ENCODE data around the gene RNASET2.
A peak's percentile ranks its signal among the peaks of the same experiment; 100 is the strongest.

The RNASET2 gene, protein sequence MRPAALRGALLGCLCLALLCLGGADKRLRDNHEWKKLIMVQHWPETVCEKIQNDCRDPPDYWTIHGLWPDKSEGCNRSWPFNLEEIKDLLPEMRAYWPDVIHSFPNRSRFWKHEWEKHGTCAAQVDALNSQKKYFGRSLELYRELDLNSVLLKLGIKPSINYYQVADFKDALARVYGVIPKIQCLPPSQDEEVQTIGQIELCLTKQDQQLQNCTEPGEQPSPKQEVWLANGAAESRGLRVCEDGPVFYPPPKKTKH

GRCh38 chr6:166956444-166957086 is at the start of gene RNASET2:
RNASET2 (minus strand) TSS chr6:166956550; CDS start chr6:166956182, 368 bp downstream.
- peak; percentile 92 for DNase-seq

- DNase-seq = no peak
Observed at GRCh38 chr6:167005350-167006159, 49.2 kb upstream of the RNASET2 start.

GRCh38 chr6:167000759-167001158 is 44.4 kb upstream of the RNASET2 start:
- peak; percentile 25 for DNase-seq

DNA sequence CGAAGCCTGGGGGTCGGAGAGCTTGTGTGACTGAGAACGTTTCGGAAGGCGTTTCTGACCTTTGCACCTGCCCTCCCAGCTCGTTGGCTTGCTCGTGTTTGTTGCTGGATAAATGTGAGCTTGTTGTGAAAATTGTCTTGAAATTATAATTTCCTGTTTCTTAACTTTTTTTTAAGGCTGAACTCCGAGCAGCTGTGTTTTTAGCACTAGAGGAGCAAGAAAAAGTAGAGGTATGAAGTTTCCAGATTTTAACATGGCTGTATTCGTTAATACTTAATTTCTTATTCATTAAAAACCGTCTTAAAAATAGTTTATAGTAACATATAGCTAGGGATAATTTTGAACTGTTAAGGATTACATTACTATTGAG is 43.5 kb upstream of the RNASET2 start:
- no peak for DNase-seq

DNA sequence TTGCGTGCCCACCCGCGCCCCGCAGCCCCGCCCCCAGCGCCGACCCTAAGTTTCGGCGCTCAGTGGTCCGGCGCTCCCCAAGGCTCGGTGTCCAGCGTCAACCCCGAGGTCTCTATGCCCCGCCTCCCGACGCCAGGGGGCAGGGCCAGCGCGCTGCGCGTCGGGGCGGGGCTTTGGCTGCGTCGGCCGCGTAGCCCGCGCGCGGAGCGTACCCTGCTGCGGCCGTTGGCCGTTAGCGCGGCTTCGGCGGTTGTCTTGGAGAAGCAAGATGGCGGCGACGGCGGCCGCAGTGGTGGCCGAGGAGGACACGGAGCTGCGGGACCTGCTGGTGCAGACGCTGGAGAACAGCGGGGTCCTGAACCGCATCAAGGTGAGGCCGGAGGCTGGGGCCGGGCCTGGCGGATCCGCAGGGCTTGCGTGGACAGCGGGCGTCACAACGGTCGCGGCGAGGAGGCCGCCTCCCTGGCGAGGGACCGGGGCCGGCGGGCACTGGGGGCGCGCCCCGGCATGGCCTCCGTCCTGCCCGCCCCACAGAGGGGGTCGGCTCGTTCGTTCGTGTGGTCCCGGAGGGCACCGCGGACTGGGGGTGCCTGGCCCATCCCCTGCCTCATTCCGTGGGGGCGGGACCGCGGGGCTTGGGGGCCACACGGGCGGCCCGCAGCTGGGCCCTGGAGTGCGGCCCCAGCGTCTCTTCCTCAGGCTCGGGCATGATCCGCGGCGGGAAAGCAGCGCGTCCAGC is 43.0 kb upstream of the RNASET2 start, which contains the start of gene CEP43:
TSS of gene CEP43 (plus strand) at position 253 of the 739 bp plus-strand sequence. CDS start at position 269, 16 bp downstream.
- DNase-seq = peak; percentile 97

DNA sequence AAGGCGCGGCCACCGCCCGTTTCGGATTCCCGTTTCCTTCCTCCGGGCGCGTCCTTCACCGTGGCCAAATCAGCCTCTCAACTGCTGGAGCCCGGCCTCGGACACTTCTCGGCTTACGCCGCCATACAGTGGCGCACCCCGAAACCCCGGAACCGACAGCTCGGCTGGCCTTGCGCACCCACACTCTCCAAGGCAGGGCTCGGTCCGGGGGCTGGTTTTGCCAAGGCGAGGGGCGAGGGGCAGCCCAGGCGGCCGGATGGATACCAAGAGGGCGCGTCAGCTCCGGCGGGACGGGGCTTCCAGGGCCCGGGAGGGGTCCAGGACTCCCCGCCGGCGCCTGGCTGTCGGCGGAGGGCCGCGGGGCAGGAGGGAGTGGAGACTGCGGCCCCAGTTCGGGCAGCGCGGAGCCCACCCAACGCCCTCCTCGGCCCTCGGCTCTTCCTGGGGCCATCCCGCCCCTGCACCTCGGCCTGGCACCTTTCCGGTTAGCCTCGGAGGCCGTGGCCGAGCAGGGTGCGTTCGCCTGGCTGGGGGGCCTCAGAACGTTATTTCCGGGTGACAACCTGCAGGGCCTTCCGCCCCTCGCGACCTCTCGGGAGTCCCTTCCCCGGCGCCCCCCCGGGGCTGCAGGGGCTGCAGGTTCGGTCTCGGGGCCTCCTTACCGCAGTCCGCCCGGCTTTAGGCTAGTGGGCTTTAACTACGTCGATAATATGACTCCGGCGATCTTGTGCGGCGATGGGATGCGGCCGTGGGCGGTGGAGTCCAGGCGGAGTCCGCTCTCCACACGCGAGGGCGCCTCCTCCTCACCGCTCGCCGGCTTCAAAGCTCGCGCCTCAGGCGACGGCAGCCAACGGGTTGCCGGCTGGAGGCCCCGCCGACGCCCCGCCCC is 42.1 kb upstream of the RNASET2 start:
- DNase-seq = peak; percentile 32

DNA sequence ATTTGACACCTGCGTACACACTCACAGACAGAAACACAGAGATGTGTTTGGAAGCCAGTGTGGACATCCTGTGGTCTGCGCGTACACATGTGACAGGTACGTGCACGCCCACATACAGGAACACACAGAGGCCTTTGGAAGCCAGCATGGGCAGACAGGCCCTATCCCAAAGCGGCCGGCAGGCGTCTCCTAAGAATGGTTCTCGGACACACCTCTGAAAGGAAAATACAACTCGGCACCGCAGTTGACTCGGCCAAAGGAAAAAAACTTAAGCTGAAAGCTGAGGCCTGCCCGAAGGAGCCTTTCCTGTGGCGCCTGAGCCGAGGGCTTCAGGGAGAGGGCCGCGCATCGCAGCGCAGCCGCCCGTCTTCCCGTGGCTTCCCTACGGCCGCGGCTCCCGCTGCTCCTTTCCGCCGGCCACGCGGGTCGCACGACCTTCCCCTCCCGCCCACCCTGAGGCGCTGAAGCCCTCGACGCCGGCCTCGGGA is 41.5 kb upstream of the RNASET2 start:
- peak; percentile 89 for DNase-seq

DNA sequence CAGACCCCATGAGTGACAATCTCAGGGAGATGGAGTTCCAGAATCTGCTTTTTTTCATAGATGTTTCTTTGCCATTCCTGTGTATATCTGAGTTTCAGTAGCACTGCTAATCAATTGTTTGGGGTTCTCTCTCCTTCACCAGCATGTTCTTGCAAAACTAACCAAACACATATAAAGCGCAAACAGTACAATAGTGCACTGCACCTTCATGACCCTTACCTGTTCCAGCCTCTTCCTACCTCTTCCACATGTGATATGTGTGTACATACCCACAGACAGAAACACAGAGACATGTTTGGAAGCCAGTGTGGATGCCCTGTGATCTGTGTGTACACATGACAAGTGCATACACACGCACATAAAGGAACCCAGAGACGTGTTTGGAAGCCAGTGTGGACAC is 41.0 kb upstream of the RNASET2 start:
- no peak for DNase-seq

DNA sequence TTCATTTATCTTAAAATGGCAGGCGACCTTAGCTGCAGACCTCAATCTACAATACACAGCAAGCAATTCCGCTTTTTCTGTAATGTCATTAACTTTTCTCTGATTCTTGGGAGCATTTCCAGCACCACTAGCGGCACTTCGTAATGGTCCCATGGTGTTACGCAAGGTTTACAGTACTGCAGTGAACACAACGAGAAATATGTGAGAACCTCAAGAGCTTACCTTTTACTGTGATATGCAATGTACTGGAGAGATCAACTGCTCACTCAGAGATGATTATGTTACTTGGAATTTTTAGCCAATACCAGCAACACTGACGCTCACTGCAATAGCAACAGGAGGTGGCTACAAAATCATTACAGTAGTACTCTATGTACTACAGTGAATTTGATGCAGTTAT is 40.1 kb upstream of the RNASET2 start:
- DNase-seq = peak; percentile 23

GRCh38 chr6:166989427-166990032 is 33.2 kb upstream of the RNASET2 start:
- DNase-seq = peak; percentile 75

DNA sequence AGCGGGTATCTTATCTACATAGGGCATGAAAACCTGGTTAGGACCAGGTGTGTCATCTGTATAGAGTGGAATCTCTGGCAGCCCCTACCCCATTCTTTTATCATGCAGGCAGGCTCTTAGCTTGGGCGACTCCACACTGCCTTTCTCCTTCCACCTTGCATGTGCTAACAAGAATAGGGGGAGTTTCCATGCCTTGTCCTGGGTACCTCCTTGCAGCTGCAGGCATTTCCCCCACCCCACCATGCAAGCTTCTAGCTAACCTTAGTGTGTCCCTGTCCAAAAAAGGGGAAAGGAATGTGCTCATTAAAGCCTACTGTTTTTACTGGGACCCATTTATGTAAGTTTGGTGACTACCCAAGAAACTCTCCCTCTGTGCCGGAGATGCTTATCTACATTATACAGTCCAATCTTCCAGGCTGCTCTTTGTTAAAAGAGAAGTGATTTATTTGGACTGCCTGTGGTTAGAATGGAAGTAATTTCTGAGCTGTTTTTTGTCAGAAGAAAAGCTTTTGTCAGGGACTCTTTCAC is 32.4 kb upstream of the RNASET2 start:
- DNase-seq = no peak

DNA sequence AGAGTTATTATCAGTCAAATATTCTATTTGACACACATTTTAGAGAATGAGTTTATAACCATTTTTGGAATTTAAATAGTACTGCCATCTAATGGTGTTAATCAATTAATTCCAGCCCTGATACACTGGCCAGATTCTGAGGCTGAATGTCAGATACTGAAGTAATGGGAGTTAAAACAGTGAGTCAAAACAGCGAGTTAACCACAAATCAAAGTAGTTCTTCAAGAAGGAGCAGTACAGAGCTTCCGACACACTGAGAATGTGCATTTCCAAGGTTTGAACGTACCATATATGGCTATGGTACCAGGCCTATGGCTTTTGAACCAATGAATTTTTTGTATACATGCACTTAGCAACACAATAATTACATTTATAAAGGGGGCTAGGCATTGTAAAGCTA is 31.6 kb upstream of the RNASET2 start:
- DNase-seq = peak; percentile 30

GRCh38 chr6:166987448-166987847 is 31.1 kb upstream of the RNASET2 start:
- DNase-seq = peak; percentile 27

GRCh38 chr6:166980738-166981137 is 24.4 kb upstream of the RNASET2 start:
- DNase-seq = no peak

DNA sequence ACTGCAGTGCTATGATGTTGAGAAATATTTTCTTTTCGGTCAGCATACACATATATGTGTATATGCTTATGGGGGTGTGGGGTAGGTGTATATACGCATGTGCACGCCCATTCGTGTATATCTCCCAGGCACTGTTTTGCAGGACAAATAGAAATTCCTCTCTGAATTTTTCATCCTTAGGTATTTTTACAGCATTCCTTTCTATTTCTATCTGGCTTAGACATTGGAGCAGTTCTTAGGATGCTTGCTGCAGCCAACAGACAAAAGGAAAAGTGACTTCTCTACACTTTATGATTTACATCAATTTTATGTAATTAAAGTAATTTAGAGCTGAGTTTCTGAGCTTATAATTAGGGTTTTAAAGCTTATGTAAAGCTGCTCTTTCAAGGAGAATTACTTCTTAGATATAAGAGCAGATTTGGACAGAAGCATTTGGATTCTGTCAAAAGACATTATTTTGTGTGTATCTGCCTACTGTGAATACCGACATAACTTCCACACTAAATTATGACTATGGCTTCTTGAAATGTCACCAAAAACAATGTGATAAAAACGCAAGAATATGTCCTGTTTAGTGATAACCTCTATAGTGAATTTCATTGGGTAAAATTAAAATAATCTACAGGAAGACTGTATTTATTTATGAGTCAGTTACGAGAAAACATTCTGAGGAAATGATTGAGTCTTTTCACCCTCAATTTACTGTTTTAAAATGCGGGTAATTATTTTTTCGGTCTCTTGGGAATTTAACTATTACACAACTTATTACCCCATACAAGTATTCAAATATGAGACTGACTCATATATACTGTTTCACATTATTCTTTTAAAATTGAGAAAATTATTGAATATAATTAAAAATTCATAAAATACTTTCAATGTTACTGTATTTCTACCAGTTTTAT is 21.5 kb upstream of the RNASET2 start:
- DNase-seq = no peak

DNA sequence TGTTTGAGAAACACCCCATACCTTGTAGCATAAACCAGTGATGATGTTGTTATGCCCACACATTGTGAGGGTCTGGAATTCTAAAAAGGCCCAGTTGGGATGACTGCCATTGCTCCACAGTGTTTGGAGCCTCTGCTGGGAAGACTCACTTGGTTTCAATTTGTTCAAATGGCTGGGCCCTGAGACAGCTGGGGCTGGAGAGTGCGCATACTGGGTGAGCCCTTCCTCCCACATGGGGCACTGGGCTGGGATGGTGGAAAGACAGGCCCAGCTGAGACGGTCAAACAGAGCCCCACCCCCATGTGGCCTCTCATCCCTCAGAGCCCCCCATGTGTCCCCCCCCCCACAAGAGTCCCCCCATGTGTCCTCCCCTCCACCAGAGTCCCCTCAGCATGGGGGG is 20.3 kb upstream of the RNASET2 start:
- no peak for DNase-seq

- DNase-seq = no peak
Observed at GRCh38 chr6:166972101-166972500, 15.8 kb upstream of the RNASET2 start.

DNA sequence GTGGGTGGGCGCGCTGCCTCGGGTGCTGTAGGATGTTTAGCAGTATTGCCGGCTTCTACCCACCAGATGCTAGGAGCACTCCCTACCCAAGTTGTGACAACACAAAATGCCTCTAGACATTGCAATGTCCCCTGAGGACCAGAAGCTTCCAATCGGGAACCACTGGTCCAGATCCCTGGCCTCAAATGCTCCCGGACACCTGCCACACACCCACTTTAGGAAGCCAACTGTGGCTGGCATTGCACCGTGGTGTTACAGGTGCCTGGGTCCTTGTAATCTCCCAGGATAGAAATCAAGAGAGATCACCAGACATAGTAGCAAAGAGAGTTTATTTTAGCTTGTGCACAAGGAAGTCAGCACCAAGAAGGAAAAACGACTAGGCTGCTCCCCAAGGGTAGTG is 14.9 kb upstream of the RNASET2 start:
- DNase-seq = no peak

DNA sequence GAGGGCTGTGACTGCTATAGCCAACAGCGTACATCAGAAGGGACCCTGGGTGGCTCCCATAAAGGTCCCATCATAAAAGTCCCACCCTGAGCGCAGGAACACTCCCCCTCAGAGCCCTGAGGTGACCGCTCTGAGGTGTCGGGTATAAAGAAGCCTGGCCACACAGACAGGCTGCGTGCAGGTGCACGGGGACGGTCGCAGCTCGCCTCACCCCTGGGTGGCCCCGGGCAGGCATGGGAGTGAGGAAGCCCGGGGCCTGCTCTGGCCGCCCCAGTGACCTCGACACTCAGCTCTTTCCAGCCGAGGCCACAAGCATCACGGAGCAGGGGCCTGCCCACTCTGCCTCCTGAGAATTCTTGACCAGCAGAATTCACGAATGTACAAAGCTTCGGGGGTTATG is 14.4 kb upstream of the RNASET2 start:
- no peak for DNase-seq

- no peak for DNase-seq
Observed at GRCh38 chr6:166970091-166970490, 13.7 kb upstream of the RNASET2 start.
